GM12892 (cell line): ENCODE measurements around the gene SDK1.

Experiments
- POLR2A ChIP-seq: IDR thresholded peaks from 2 replicates; pipeline ENCODE4 v1.6.1; 2011; ENCODE audit warnings: low read depth, low read length, control low read depth
- TAF1 ChIP-seq: IDR thresholded peaks from 2 replicates; pipeline ENCODE4 v1.6.1; 2011; ENCODE audit warnings: low read depth, mild to moderate bottlenecking, control low read depth, low read length, borderline replicate concordance

DNA sequence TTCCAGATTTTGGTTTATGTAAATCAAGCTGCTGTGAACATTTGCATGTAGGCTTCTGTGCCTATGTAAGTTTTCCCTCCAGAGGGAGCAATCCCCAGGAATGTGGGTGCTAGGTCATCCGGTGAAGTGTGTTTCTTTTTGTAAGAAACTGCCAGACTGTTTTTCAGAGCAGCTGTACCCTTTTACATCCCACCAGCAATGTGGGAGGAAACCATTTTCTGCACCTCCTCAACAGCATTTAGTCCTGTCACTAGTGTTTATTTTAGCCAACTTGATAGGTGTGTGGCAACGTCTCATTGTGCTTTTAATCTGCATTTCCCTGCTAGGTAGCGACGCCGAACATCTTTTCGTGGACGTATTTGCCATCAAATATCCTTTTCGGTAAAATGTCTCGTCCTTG, 985.3 kb downstream of the SDK1 start:
- TF ChIP-seq POLR2A (no peak), TAF1 (no peak)
